Chondrocyte (in vitro differentiated cells): ENCODE data around the gene TGM3. TPM values are rescaled to one million over a fixed set of nuclear protein-coding genes. Genes with fewer than 3 reads are reported as not detected.
A peak's percentile ranks its signal among the peaks of the same experiment; 100 is the strongest.

ENCODE experiments used
- DNase-seq: peaks from one replicate; pipeline ENCODE4 v3.0.0; 2021; ENCODE audit warnings: mixed read lengths, low spot score
- H3K27ac Mint-ChIP-seq: one replicate; pipeline ENCODE4 v1.8.0; 2021; ENCODE audit warnings: mild to moderate bottlenecking, moderate library complexity, mixed read lengths; ENCODE audit not compliant: unreplicated experiment
- H3K27me3 Mint-ChIP-seq: 2 replicates; pipeline ENCODE4 v1.8.0; 2021; ENCODE audit warnings: low read depth, mixed read lengths
- H3K36me3 Mint-ChIP-seq: 2 replicates; pipeline ENCODE4 v1.8.0; 2021; ENCODE audit warnings: low read depth, mixed read lengths
- H3K4me1 Mint-ChIP-seq: 2 replicates; pipeline ENCODE4 v1.8.0; 2021; ENCODE audit warnings: low read depth, mild to moderate bottlenecking, mixed read lengths
- H3K4me3 Mint-ChIP-seq: one replicate; pipeline ENCODE4 v1.8.0; 2021; ENCODE audit warnings: mild to moderate bottlenecking, moderate library complexity, mixed read lengths; ENCODE audit not compliant: unreplicated experiment
- H3K9me3 Mint-ChIP-seq: 2 replicates; pipeline ENCODE4 v1.8.0; 2021; ENCODE audit warnings: low read depth, mixed read lengths
- total RNA-seq: library from RNA; stranded (reverse); gene quantifications from 3 replicates; pipeline ENCODE4 v1.2.1, GENCODE V29; 2021
- TF ChIP-seq, protein P1 (sequence below): fragments of 200-600 bp; sonication (generic); IDR thresholded peaks from 2 replicates; pipeline ENCODE4 v1.5.0; 2021; ENCODE audit warnings: antibody characterized with exemption, mild to moderate bottlenecking, moderate library complexity

Gene TGM3
- total RNA-seq, 1 donor from 2014 or later, result not detected

GRCh38 chr20:2296524-2297356, 939 bp downstream of the TGM3 start:
- TF ChIP-seq, protein P1, sequence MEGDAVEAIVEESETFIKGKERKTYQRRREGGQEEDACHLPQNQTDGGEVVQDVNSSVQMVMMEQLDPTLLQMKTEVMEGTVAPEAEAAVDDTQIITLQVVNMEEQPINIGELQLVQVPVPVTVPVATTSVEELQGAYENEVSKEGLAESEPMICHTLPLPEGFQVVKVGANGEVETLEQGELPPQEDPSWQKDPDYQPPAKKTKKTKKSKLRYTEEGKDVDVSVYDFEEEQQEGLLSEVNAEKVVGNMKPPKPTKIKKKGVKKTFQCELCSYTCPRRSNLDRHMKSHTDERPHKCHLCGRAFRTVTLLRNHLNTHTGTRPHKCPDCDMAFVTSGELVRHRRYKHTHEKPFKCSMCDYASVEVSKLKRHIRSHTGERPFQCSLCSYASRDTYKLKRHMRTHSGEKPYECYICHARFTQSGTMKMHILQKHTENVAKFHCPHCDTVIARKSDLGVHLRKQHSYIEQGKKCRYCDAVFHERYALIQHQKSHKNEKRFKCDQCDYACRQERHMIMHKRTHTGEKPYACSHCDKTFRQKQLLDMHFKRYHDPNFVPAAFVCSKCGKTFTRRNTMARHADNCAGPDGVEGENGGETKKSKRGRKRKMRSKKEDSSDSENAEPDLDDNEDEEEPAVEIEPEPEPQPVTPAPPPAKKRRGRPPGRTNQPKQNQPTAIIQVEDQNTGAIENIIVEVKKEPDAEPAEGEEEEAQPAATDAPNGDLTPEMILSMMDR, result no peak
- no peak for DNase-seq
- H3K27me3 Mint-ChIP-seq, result peaks cover 13% of the 10 kb centered on the region
- no peaks in the 10 kb centered on the region for H3K36me3 Mint-ChIP-seq
- H3K9me3 Mint-ChIP-seq, result no peaks in the 10 kb centered on the region
- no peak overlapping the region for H3K4me3 Mint-ChIP-seq
- H3K4me1 Mint-ChIP-seq, result peaks cover 4% of the 10 kb centered on the region
- H3K27ac Mint-ChIP-seq, result no peak overlapping the region

GRCh38 chr20:2297357-2297728, 1.5 kb downstream of the TGM3 start:
- TF ChIP-seq, protein P1, result no peak
- peaks cover 13% of the 10 kb centered on the region for H3K27me3 Mint-ChIP-seq
- no peak overlapping the region for H3K27ac Mint-ChIP-seq
- no peaks in the 10 kb centered on the region for H3K9me3 Mint-ChIP-seq
- peak; percentile 25 for DNase-seq
- no peak overlapping the region for H3K4me3 Mint-ChIP-seq
- no peaks in the 10 kb centered on the region for H3K36me3 Mint-ChIP-seq
- peaks cover 4% of the 10 kb centered on the region for H3K4me1 Mint-ChIP-seq

GRCh38 chr20:2298116-2298515, 2.3 kb downstream of the TGM3 start:
- H3K27me3 Mint-ChIP-seq, result peaks cover 15% of the 10 kb centered on the region
- no peak overlapping the region for H3K4me3 Mint-ChIP-seq
- no peak overlapping the region for H3K27ac Mint-ChIP-seq
- no peaks in the 10 kb centered on the region for H3K9me3 Mint-ChIP-seq
- peaks cover 4% of the 10 kb centered on the region for H3K4me1 Mint-ChIP-seq
- peak; percentile 37 for DNase-seq
- H3K36me3 Mint-ChIP-seq, result no peaks in the 10 kb centered on the region
- TF ChIP-seq, protein P1, result no peak

- TF ChIP-seq, protein P1, result no peak
- H3K9me3 Mint-ChIP-seq, result no peaks in the 10 kb centered on the region
- peaks cover 4% of the 10 kb centered on the region for H3K4me1 Mint-ChIP-seq
- peak; percentile 33 for DNase-seq
- H3K27me3 Mint-ChIP-seq, result peaks cover 15% of the 10 kb centered on the region
- H3K36me3 Mint-ChIP-seq, result no peaks in the 10 kb centered on the region
- no peak overlapping the region for H3K27ac Mint-ChIP-seq
- H3K4me3 Mint-ChIP-seq, result no peak overlapping the region
Observed at GRCh38 chr20:2298701-2299100, 2.9 kb downstream of the TGM3 start.

DNA sequence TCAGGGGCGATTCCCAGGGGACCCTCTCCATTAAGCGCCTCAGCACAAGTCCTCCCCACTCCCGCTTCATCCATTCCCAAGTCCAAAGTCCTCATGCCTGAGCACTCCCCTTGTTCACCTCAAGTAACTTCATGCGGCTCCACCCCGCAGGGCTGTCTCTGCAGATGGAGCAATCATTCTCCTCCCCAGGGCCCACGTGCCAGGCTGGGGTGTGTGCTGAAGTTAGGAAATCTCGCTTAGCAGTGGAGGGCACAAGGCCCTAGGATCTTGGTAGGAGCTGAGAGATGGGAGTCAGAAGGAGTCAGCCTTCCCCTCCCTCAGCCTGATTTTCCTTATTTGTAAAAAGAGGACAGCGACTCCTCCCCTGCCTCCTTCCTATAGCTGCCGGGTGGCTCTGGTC, 3.5 kb downstream of the TGM3 start:
- Mint-ChIP-seq H3K4me1 (peaks cover 4% of the 10 kb centered on the region), H3K27me3 (peaks cover 15% of the 10 kb centered on the region), H3K36me3 (no peaks in the 10 kb centered on the region), H3K9me3 (no peaks in the 10 kb centered on the region), H3K4me3 (no peak overlapping the region), H3K27ac (no peak overlapping the region)
- TF ChIP-seq, protein P1, result no peak
- peak; percentile 59 for DNase-seq
